K562 (cell line): ENCODE results near the gene BAIAP3. TPM values are rescaled to one million over a fixed set of nuclear protein-coding genes. Genes with fewer than 3 reads are reported as not detected.
"Not testable (repeated sequence)": the region's sequence is repeated elsewhere in the genome, so short reads cannot be mapped to it uniquely, and the experiment has no call there.

Source experiments
- ATAC-seq: fragments of 200-7000 bp; cut with Tn5 transposase; 3 replicates; pipeline ENCODE4 v1.9.1; 2020; ENCODE audit warnings: moderate library complexity
- BruUV-seq: library from RNA; stranded (reverse); fragments of 400-500 nt; replicated peaks from 2 replicates; lab custom pipeline; 2021; lab: Mats Ljungman, UMichigan
- CTCF ChIA-PET: fragments of 300-600 bp; formaldehyde crosslinking; extraction: SDS; loops from one replicate; lab custom pipeline; 2021; ENCODE audit warnings: low intra/inter-chr PET ratio; lab: Yijun Ruan, JAX
- POLR2A ChIA-PET: fragments of 300-600, 350-650 bp; sonication (Branson Sonifier 250); formaldehyde crosslinking; extraction: SDS; loops from one replicate; lab custom pipeline; 2021; ENCODE audit warnings: antibody characterized with exemption, inconsistent platforms; lab: Yijun Ruan, JAX
- DNase-seq, 4 experiments: peaks; one replicate each; pipeline versions ENCODE4 v3.0.0 to v3.0.0-alpha.2; 2011 to 2018; ENCODE audit warnings: low spot score in 3 of 4, mixed read lengths in 3 of 4; ENCODE audit errors: extremely low read depth in 1 of 4
- FAIRE-seq: peaks from 2 replicates; lab custom pipeline; 2011; peaks lifted over from hg19 to GRCh38; lab: Jason Lieb, UNC
- H2AFZ ChIP-seq: 2 replicates; pipeline ENCODE4 v1.6.0; 2011; ENCODE audit warnings: low read depth, low read length, control low read depth, inconsistent platforms
- H3K27ac ChIP-seq: fragments of 200-600 bp; 3 replicates; pipeline ENCODE4 v1.8.0; 2011; ENCODE audit warnings: low read depth, mild to moderate bottlenecking, control low read depth, inconsistent platforms, low read length, moderate library complexity, mixed read lengths; ENCODE audit errors: extremely low read depth
- H3K27me3 ChIP-seq, 2 experiments: fragments of 300-600 bp in 1 of 2; 2 replicates in 1 of 2; 3 replicates in 1 of 2; pipeline versions ENCODE4 v1.6.0 to v1.8.0; 2011; ENCODE audit warnings: inconsistent platforms in 2 of 2, low read length in 2 of 2, mild to moderate bottlenecking in 1 of 2, mixed read lengths in 1 of 2, moderate library complexity in 1 of 2; ENCODE audit not compliant: control insufficient read depth in 2 of 2, insufficient read depth in 2 of 2
- H3K36me3 ChIP-seq: fragments of 300-600 bp; 3 replicates; pipeline ENCODE4 v1.8.0; 2011; ENCODE audit warnings: mild to moderate bottlenecking, low read length, inconsistent platforms; ENCODE audit not compliant: control insufficient read depth, insufficient read depth
- H3K4me1 ChIP-seq, 2 experiments: fragments of 200-600 bp in 1 of 2; replicated peaks in 1 of 2; 2 replicates in 1 of 2; 3 replicates in 1 of 2; pipeline versions ENCODE4 v1.5.1 to v1.8.0; 2011; ENCODE audit warnings: inconsistent platforms in 2 of 2, low read length in 2 of 2, mild to moderate bottlenecking in 1 of 2, mixed read lengths in 1 of 2, moderate library complexity in 1 of 2; ENCODE audit not compliant: control insufficient read depth in 2 of 2, insufficient read depth in 2 of 2
- H3K4me2 ChIP-seq: 2 replicates; pipeline ENCODE4 v1.6.1; 2011; ENCODE audit warnings: low read length, control low read depth, inconsistent platforms, mixed read lengths; ENCODE audit not compliant: insufficient read depth
- H3K4me3 ChIP-seq: fragments of 200-600 bp; sonication (generic), shearing (Covaris generic); 2 replicates; pipeline ENCODE4 v1.5.1; 2016; ENCODE audit warnings: control low read depth, inconsistent platforms
- H3K79me2 ChIP-seq: fragments of 200-600 bp; 3 replicates; pipeline ENCODE4 v1.8.0; 2011; ENCODE audit warnings: low read length, inconsistent platforms; ENCODE audit not compliant: control insufficient read depth, insufficient read depth
- H3K9ac ChIP-seq, 2 experiments: 2 replicates each; pipeline versions ENCODE4 v1.6.0 to v1.6.1; 2011; ENCODE audit warnings: low read depth in 2 of 2, low read length in 2 of 2, control low read depth in 1 of 2, inconsistent platforms in 1 of 2, mild to moderate bottlenecking in 1 of 2, mixed read lengths in 1 of 2; ENCODE audit not compliant: insufficient read depth in 1 of 2
- H3K9me1 ChIP-seq: one replicate; pipeline ENCODE4 v1.6.0; 2011; ENCODE audit warnings: inconsistent platforms, mild to moderate bottlenecking, low read length, moderate library complexity; ENCODE audit not compliant: control insufficient read depth, insufficient read depth
- H3K9me3 ChIP-seq: replicated peaks from 2 replicates; pipeline ENCODE4 v1.5.1; 2011; ENCODE audit warnings: low read depth, low read length, inconsistent platforms; ENCODE audit not compliant: control insufficient read depth, insufficient read depth
- H4K20me1 ChIP-seq: replicated peaks from 2 replicates; pipeline ENCODE4 v1.6.1; 2011; ENCODE audit warnings: low read length, inconsistent platforms, mixed read lengths; ENCODE audit not compliant: control insufficient read depth, insufficient read depth
- ADNP ChIP-seq: fragments of 200-800 bp; sonication (Bioruptor generic); IDR thresholded peaks from 2 replicates; pipeline ENCODE4 v1.6.1; 2016; ENCODE audit warnings: missing genetic modification characterization, missing compliant biosample characterization
- AFF1 ChIP-seq, 2 experiments: fragments of 450-650 bp; IDR thresholded peaks; 2 replicates each; pipeline ENCODE4 v1.6.1; 2018; ENCODE audit warnings: mild to moderate bottlenecking in 2 of 2, low read depth in 1 of 2; ENCODE audit not compliant: partially characterized antibody in 2 of 2
- ATF3 ChIP-seq, 2 experiments: fragments of 450-650 bp in 1 of 2; sonication (generic) in 1 of 2; formaldehyde crosslinking in 1 of 2; IDR thresholded peaks in 1 of 2; conservative IDR thresholded peaks in 1 of 2; 2 replicates each; pipeline versions ENCODE4 v1.6.1 to v1.8.1; 2016 to 2023; ENCODE audit warnings: mild to moderate bottlenecking in 2 of 2, moderate library complexity in 2 of 2, inconsistent platforms in 1 of 2, missing genetic modification reagents in 1 of 2
- BCOR ChIP-seq: fragments of 450-650 bp; IDR thresholded peaks from 2 replicates; pipeline ENCODE4 v1.6.1; 2016
- FOSL1 ChIP-seq: fragments of 200-800 bp; sonication (Bioruptor generic); conservative IDR thresholded peaks from 2 replicates; pipeline ENCODE4 v1.6.1; 2016; ENCODE audit warnings: missing genetic modification characterization, missing compliant biosample characterization
- JUND ChIP-seq, 2 experiments: IDR thresholded peaks; 2 replicates in 1 of 2; 3 replicates in 1 of 2; pipeline ENCODE4 v1.6.1; 2011; ENCODE audit warnings: borderline replicate concordance in 2 of 2, low read depth in 2 of 2, low read length in 2 of 2, improper control_type of control experiment in 1 of 2, missing biosample characterization in 1 of 2, missing genetic modification characterization in 1 of 2, missing genetic modification reagents in 1 of 2
- KDM1A ChIP-seq, 2 experiments: fragments of 450-650 bp; IDR thresholded peaks; 2 replicates each; pipeline ENCODE4 v1.6.1; 2016; ENCODE audit warnings: mild to moderate bottlenecking in 2 of 2
- L3MBTL2 ChIP-seq: fragments of 450-650 bp; IDR thresholded peaks from 2 replicates; pipeline ENCODE4 v1.6.1; 2016; ENCODE audit warnings: mild to moderate bottlenecking, moderate library complexity
- whole genome bisulfite sequencing: fragments of 100-300 bp; shearing (Covaris generic); methylation state at CpG from one replicate; pipeline ENCODE4 v1.1.6; 2016; ENCODE audit warnings: low coverage, mixed read lengths; ENCODE audit not compliant: insufficient coverage; ENCODE audit errors: missing lambda C conversion rate; 5-methylcytosine and 5-hydroxymethylcytosine counted together
- in situ Hi-C: fragments of 300-500 bp; cut with MboI; formaldehyde crosslinking; loops from 4 replicates; pipeline ENCODE4 v1.15.0; 2018; ENCODE audit warnings: inconsistent platforms, mixed read lengths
- intact Hi-C: fragments of 100-400 bp; cut with micrococcal nuclease; formaldehyde crosslinking; loops from 2 replicates; pipeline ENCODE4 v1.14.2; 2022
- polyA plus RNA-seq, 8 experiments: library from polyadenylated mRNA; depleted of rRNA in 4 of 8; stranded (reverse) in 5 of 8; unstranded in 3 of 8; fragments of >200 nt; fragmentation: Nextera tagmentation in 2 of 8; fragmentation: Illumina TruSeq in 1 of 8; extraction: Ambion mirVana in 2 of 8; extraction: Trizol in 1 of 8; gene quantifications; 2 replicates each; pipeline versions ENCODE4 v1.2.1 to v1.2.3, GENCODE V29; 2011 to 2014; ENCODE audit warnings: inconsistent platforms in 1 of 8, missing spikeins in 1 of 8
- total RNA-seq, 7 experiments: library from RNA; depleted of rRNA in 6 of 7; stranded (reverse); fragments of >200 nt in 6 of 7; fragmentation: Illumina TruSeq in 2 of 7; extraction: Trizol in 2 of 7; gene quantifications; 2 replicates each; pipeline versions ENCODE4 v1.2.1 to v1.2.3, GENCODE V29; 2011 to 2021; ENCODE audit warnings: low replicate concordance in 1 of 7

The BAIAP3 gene
- total and polyA plus RNA-seq, 9 of the 15 experiments (the other 6 are each of a cell fraction or from before 2014, with no cell fraction given), result 0.03 to 4.5 (median 0.57) TPM; not detected in 1

GRCh38 chr16:1292208-1292607 is 41.2 kb upstream of the BAIAP3 start:
- H3K4me3 ChIP-seq, CTCF ChIA-PET, in situ Hi-C loops, DNase-seq, ATAC-seq, H3K9ac ChIP-seq, H3K36me3 ChIP-seq, H4K20me1 ChIP-seq, BruUV-seq, H2AFZ ChIP-seq, H3K79me2 ChIP-seq, FAIRE-seq, H3K4me2 ChIP-seq, H3K9me3 ChIP-seq, H3K9me1 ChIP-seq, H3K27ac ChIP-seq: not testable (repeated sequence)
- intact Hi-C loops, result loop anchor here (10.0 kb wide), 1 partner anchor 53 kb away; no protein-coding TSS in a partner anchor
- 17% methylated on average over 2 of the region's 6 CpGs for WGBS
- POLR2A ChIA-PET, result interaction anchor here (0.6 to 1.6 kb wide), 3 partner anchors 9 to 624 kb away, joined by 3 to 4 read pairs (median 3); partner anchors contain the start of gene RHOT2
- H3K27me3 ChIP-seq, result peaks cover 11 to 22% of the 10 kb centered on the region in 2 experiments; a peak in 4 of 5 replicates
- peaks cover 27 to 41% of the 10 kb centered on the region in 2 experiments for H3K4me1 ChIP-seq

GRCh38 chr16:1292808-1293207 is 40.6 kb upstream of the BAIAP3 start:
- H3K27ac ChIP-seq; H3K9me1 ChIP-seq; ATAC-seq; BruUV-seq; DNase-seq; H2AFZ ChIP-seq; FAIRE-seq; H3K79me2 ChIP-seq; in situ Hi-C loops; H3K4me3 ChIP-seq; CTCF ChIA-PET; H4K20me1 ChIP-seq; H3K36me3 ChIP-seq; H3K9ac ChIP-seq; H3K9me3 ChIP-seq; H3K4me2 ChIP-seq; TF ChIP-seq JUND (tag; IDR thresholded peaks at IDR 0.05; ENCODE audit: borderline replicate concordance, low read depth, low read length); ATF3 (CRISPR knock-in tag; conservative IDR thresholded peaks at IDR 0.05): not testable (repeated sequence)
- peaks cover 30 to 43% of the 10 kb centered on the region in 2 experiments for H3K4me1 ChIP-seq
- peaks cover 9 to 16% of the 10 kb centered on the region in 2 experiments; a peak in 4 of 5 replicates for H3K27me3 ChIP-seq
- intact Hi-C loops, result loop anchor here (10.0 kb wide), 1 partner anchor 52 kb away; no protein-coding TSS in a partner anchor
- 34% methylated on average over 7 of the region's 8 CpGs for WGBS
- POLR2A ChIA-PET, result interaction anchor here (0.7 to 1.6 kb wide), 2 partner anchors 9 to 16 kb away, joined by 3 to 4 read pairs; no protein-coding TSS in a partner anchor
- TF ChIP-seq L3MBTL2, result 0 out of 2 replicates have a peak, but pooled peaks have one; percentile 14
- peak in 1 of 2 experiments; percentile 65; a peak in 2 of 4 replicates for TF ChIP-seq KDM1A (IDR thresholded peaks at IDR 0.05)
- peak; percentile 35; the same call in 1 of the 2 replicates for TF ChIP-seq FOSL1
- TF ChIP-seq JUND (IDR thresholded peaks at IDR 0.05; ENCODE audit: borderline replicate concordance, low read depth, low read length), result 0 out of 2 replicates have a peak, but pooled peaks have one; percentile 17
- 0 out of 2 replicates have a peak, but pooled peaks have one; percentile 17 for TF ChIP-seq BCOR
- TF ChIP-seq ADNP (tag), result peak; percentile 78
- peak in 1 of 2 experiments; percentile 21 for TF ChIP-seq AFF1 (IDR thresholded peaks at IDR 0.05; ENCODE audit: low read depth in 1 of 2, partially characterized antibody in 2 of 2)
- peak; percentile 48 for TF ChIP-seq ATF3 (IDR thresholded peaks at IDR 0.05)
